ENCODE measurements around the gene HELQ. TPM values are rescaled to one million over a fixed set of nuclear protein-coding genes. Genes with fewer than 3 reads are reported as not detected.
"Not testable (repeated sequence)": the region's sequence is repeated elsewhere in the genome, so short reads cannot be mapped to it uniquely, and the experiment has no call there.

Gene HELQ
- polyA plus RNA-seq, 4 donors = 15.2 to 20.9 (median 17.5) TPM

DNA sequence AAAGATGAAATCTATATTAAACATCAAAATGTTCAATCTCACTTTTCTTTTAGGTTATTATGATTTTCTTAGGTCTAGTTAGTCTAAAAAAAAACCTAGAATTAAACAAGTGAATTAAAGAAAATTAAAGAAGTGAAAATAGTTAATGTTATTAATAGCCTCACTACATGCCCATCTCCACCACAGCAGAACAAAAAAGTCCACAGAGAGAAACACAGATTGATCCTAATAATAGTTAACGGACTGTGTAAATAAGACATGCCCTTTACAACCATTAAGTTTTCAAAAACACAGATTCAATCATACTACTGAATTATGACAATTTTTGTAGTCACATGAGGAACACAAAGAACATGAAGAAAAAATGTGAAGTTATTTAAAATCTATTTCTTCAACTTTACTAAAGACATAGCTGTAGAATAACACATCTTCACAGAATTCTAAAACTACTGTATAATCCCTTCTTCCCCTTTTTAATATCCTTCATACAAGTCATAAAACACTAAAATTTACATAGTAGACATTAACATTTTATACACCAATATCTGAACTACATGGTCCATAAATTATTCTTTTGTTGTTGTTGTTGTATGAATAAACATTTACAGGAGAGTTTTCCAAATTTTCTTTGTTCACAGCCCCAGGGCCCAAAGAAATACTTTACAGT lies 15.3 kb downstream of the HELQ start:
- DNase-seq (ENCODE audit: low read depth in 4 of 4, low spot score in 3 of 4) = no peak

DNA sequence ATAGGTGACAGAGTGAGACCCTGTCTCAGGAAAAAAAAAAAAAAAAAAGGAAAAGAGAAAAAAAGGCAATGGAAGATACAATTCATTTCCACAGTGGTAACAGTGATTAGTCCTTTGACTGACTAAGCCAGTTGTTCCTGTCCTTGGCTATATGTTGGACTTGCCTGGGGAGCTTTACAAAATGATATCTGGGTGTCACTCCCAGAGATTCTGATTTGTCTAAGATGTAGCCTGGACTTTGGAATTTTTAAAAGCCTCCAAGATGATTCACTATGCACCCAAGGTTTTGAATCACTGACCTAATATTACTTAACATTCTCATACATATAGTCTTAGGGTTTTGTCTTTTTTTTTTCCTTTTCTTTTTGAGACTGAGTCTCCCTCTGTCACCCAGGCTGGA lies 16.9 kb downstream of the HELQ start:
- no peak for DNase-seq (ENCODE audit: low read depth in 4 of 4, low spot score in 3 of 4)

DNA sequence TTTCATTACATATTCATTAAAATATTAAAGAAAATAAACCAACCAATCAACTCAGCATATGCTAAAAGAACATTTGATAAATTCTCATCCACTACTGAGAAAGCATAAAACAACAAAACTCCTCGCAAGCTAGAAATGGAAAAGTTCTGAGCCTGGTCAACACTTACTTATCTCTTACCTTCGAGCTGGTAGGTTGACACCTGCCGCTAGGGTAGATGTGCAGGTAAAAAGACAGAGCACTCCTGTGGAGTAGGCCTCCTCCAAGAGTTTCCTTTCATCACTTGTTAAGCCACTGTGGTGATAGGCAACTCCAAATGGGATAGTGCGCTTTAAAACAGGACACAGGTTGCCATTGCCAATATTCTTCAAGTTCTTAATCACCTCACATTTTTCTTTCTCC lies 18.9 kb downstream of the HELQ start:
- no peak for DNase-seq (ENCODE audit: low read depth in 4 of 4, low spot score in 3 of 4)

DNA sequence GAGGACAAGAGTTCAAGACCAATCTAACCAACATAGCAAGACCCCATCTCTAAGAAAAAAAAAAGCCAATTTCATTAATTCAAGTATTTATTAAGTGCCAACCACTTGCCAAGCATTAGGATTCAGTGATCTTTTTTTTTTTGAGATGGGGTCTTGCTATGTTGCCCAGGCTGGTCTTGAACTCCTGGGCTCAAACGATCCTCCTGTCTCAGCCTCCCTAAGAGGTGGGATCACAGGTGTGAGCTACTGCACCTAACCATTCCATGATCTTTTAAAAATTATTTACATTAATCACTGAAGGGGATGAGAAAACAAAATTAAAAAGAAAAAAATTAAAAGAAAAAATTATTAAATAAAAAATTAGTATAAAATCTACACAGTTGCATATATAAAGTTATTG lies 24.4 kb downstream of the HELQ start:
- DNase-seq (ENCODE audit: low read depth in 4 of 4, low spot score in 3 of 4) = no peak

DNA sequence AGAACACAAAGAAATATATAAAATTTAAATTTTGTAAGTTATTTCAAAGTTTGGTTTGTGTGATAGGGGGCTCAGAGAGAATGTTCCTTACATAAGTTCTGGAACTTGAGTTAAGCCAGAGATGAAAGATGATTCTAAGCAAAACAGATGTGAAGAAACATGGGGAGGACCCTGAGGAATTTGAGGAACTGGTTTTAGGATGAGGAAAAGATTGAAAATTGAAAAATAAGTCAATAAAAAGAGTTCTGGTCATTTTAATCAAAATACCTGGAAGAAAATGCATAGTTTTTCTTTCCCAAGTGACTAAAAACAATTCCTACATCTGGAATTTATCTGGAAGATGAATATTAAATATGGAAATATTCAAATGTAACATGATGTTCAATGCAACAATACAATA lies 37.4 kb downstream of the HELQ start:
- no peak for DNase-seq (ENCODE audit: low read depth in 4 of 4, low spot score in 3 of 4)

DNA sequence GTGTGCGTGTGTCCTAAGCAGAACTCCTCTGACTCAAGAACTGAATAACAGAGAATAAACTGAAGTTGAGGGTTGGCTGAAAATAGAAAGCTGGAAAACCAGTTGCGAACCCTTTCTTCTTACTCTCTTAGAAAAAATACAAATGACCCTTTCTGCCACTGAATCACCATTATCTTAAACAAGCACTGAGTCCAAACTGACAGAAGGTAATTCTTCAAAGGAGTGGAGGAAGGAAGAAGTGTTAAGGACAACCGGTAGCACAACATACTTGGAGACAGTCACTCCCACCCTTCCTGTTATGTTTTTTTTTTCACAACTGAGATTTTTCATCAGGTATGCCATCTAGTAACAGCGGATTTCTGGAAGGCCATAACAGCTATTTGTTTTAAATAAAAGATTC lies 38.1 kb downstream of the HELQ start:
- DNase-seq (ENCODE audit: low read depth in 4 of 4, low spot score in 3 of 4) = no peak

DNA sequence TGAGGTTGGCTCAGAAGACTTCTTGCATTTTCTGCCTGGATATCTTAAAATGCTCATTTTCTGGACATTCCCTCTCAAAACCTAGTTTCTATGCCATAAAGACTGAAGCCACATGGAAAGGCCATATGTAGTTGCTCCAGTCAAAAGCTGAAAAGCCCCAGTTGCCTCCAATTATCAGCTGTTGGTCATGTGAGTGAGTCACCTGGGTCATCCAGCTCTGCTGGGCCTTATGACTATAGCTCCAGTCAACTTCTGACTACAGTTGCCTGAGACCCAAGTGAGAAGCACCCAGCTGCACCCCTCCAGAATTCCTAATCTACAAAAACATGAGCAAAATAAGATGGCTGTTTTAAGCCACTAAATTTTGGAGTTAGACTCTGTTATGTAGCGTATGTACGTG lies 41.9 kb downstream of the HELQ start:
- no peak for DNase-seq (ENCODE audit: low read depth in 4 of 4, low spot score in 3 of 4)

DNA sequence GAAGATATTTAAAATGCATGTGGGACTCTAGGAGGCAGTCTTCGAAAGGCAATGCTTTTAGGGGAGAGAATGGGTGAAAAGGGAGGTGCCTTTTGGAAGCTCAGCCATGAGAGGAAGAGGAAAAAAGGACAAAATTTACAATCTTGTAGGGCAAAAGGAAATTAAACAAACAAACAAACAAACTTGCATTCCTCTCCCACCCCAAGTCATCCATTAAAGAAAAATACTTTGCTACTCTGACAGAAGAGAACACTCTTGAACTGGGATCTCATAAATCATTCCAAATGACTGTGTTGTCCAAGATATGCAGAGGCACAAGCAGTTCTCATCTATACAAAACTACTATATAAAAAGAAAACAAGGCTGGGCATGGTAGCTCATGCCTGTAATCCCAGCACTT lies 46.7 kb downstream of the HELQ start:
- peak; percentile 34 to 60 (median 52) for DNase-seq (ENCODE audit: low read depth in 4 of 4, low spot score in 3 of 4)

DNA sequence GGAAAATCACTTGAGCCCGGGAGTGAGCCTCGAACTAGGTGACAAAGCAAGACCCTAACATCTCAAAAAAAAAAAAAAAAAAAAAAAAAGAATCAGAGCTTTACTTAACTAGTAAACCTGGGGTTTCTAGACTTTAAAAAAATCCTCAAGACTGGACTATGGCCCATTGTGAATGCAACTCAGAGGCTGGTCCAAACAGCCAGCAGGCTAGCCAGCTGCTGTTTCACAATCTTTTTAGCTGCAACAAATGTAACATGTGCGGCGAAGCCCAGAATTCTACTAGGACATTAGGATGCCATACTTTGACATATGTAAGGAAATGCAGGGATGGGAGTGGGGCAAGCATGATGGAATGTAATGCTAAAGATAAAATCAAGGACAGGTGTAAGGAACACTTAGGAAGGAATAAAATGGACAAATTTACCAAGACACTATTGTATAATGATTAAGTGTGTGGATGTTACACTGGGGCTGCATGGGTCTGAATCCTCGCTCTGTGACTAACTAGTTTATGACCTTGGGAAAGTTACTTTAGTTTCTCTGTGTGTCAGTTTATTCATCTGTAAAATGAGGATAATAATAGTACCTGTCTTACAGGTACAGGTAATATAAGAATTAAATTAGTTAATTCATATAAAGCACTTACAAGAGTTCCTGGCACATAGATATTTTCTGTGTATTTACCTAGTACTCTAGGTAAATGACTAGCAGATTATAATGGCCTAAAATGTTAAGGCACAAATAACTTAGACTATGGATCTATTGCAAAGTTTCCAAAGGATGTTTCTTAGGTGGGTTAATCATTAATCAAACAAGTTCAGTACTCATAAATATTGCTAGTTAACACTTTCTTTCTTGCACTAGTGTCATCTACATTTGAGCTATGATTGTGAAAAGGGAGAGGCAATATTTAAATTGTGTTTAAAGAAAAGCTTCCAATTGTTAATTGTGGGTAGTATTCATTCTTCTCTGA lies 49.5 kb downstream of the HELQ start:
- DNase-seq (ENCODE audit: low read depth in 4 of 4, low spot score in 3 of 4) = no peak

DNA sequence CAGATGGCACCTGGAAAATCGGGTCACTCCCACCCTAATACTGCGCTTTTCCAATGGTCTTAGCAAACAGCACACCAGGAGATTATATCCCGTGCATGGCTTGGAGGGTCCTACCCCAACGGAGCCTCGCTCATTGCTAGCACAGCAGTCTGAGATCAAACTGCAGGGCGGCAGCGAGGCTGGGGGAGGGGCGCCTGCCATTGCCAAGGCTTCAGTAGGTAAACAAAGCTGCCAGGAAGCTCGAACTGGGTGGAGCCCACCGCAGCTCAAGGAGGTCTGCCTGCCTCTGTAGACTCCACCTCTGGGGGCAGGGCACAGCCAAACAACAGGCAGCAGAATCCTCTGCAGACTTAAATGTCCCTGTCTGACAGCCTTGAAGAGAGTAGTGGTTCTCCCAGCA lies 57.5 kb downstream of the HELQ start:
- not testable (repeated sequence) for DNase-seq (ENCODE audit: low read depth in 4 of 4, low spot score in 3 of 4)

DNA sequence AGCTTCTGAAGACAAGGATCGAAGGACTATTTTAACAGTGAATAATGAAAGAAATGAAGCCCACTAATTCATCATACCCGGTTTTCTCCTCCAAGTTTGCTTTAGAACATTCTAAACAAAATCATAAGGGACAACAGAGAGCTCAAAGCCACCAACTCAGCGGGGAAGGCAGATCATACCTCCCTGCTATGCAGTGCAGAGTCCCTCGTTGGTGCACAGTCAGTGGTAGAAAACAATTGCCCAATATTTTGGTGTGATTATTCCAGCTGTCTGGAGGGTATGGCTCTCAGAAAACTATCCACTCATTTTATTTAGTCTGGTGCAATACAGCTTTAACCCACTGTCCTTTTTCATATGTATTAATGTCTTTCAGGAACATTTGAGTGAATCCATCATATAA lies 61.7 kb downstream of the HELQ start:
- no peak for DNase-seq (ENCODE audit: low read depth in 4 of 4, low spot score in 3 of 4)

DNA sequence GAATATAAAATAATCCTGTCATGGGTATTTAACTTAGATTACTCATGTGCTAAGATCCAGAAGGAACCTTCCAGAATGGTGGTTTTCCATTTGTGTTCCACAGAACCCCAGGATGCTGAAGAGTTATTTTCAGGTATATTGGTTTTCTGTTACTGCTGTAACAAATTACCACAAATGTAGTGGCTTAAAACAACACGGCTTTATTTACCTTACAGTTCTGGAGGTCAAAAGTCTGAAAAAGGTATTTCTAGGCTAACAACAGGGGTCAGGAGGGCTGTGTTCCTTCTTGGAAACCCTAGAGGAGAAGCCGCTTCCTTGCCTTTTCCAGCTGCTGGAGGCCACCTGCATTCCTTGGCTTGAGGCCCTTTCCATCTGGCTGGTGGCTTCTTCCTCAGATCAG lies 63.1 kb downstream of the HELQ start:
- DNase-seq (ENCODE audit: low read depth in 4 of 4, low spot score in 3 of 4) = no peak

DNA sequence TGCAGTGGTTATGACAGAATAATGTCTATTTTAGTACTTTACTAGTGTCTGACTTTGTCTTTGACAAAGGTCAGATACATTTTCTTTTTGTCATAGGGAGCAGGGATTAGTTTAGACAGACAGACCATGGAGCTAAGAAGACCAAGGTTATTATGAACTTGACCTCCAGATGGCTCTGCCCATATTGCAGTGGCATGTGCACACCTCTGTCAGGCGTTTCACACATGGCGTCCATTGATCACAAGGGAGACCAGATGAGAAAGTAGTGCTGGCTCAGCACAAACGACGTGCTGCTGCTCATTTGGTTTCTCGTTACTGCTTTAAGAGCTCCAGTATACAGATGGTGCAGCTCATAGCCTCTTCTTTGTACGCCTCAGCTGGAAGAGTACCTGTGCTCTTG lies 64.7 kb downstream of the HELQ start:
- DNase-seq (ENCODE audit: low read depth in 4 of 4, low spot score in 3 of 4) = no peak

DNA sequence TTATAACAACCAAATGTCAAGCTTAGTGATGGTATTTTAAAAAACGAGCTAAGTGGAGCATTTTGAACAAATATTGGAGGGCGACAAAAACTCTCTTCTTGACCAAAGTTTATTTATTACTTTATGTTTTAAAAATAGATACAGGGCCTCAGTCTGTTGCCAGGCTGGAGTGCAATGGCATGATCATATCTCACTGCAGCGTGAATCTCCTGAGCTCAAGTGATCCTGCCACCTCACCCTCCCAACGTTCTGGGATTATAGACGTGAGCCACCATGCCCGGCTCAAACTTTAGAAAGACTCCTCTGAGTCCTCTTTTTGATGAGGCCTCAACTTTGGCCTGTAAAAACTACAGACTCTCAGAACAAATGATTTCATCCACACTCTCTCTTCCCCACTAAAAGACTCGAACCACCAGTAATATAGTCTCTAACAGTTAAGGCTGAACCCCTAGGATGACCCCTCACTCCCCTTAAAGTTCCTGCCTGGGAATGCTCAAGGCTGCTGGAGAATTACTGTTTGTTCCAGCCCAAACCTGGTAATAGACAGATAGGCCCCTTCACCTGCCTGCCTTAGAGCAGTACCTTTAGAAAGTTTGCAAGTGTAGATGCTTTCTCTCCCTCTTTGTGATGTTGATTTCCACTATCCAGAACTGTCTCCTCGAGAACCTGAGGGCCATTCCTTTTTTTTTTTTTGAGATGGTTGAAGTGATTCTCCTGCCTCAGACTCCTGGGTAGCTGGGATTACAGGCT lies 65.7 kb downstream of the HELQ start:
- DNase-seq (ENCODE audit: low read depth in 4 of 4, low spot score in 3 of 4) = no peak

DNA sequence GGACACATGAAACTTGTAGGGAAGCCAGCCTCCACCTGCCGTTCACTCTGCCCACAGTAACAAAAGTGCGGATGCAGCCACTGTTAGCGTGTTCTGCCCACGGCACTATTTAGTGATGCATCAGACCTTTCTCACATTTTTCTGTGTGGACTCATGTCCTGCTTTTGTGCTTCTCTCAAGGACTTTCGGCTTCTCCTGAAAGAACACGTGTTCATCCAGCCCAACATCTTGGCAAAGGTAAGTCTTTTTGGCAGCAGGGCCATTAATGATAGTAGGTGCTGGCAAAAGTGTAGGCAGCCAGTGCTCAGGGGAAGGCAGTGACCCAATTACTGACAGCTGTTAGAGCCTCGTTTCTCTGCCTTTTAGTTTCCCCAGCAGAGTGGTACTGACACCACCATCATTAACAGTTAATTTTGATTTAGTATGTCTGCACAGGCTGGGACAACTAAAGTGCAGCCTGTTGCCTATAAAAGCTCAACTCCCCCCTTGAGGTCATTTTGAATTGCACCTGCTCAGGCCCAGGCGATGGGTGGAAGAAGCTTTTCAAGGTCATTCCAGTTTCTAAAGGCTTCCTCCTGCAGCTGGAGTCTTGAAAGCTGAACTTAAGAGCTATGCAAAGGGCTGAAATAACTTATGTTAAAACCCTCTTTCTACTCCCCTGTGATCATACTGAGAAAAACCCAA lies 66.4 kb downstream of the HELQ start:
- no peak for DNase-seq (ENCODE audit: low read depth in 4 of 4, low spot score in 3 of 4)

DNA sequence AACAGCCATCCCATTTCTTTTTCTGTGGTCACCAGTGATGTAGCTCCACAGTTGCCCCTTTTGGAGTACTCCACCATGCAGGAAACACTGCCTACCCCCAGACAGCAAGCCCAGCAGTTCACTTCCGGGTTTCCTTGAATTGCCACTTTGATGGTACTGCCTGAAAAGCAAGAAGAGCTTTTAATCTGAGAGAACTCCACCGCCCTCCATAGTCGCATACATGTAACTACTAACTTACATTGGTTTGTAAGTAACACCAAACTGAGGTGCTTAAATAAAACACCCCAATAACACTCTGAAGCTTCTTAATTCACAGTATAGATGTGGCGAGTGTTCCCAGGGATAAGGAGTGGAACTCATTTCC lies 67.3 kb downstream of the HELQ start:
- no peak for DNase-seq (ENCODE audit: low read depth in 4 of 4, low spot score in 3 of 4)

DNA sequence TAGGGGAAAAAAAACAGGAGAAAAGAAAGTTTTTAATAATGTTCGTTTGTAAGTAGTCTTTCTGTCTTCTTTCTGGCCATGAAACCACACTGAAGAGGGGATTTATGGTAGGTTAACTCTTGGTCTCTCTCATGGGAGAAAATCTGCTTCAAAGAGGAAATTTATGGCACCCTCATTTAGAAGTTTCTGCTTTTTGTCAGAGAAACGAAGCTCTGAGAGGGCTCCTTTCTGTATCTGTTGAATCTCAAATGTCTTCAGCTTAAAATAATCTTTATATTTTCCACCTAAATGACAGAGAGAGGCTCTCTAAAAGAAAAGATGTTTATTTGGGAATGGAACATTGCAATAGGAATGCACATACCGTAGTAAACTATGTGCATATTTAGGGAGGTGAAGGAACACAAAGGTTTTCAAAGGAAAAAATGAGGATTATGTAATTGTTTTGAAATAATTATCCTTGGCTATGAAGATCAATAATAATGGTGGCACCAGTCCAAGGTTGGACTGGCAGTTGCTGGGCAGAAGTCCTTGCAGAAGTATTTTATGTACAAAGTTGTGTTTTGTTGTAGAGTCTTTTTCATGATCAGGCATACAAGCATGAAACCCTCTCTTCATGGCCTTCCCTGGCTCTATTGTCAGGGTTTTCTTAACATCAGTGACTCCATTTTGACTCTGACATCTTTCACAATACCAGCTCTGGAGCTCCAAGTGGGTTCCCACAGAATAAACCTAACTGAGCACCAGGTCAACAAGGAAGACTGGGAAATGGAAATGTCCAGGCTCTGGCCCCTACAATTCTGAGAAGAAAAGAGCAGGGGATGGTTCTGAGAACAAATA lies 67.9 kb downstream of the HELQ start:
- DNase-seq (ENCODE audit: low read depth in 4 of 4, low spot score in 3 of 4) = no peak

DNA sequence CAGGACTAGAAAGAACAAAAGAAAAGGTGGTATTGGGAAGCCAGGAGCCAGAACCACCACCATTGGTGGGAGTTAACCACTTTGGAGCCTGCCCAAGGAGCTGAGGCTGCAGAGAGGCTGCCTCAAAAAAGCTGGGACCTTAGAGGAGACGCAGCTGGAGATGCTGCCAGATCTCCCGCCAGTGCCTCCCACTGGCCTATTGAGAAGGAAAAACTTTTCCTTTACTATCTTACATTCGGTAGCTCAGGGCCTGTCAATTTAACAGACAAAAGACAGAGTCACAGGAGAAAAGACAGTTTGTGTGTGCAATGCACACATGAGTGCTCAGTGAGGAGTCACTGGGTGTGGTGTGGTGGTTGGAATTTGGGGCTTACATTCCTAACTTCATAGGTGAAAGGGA lies 68.6 kb downstream of the HELQ start:
- no peak for DNase-seq (ENCODE audit: low read depth in 4 of 4, low spot score in 3 of 4)

DNA sequence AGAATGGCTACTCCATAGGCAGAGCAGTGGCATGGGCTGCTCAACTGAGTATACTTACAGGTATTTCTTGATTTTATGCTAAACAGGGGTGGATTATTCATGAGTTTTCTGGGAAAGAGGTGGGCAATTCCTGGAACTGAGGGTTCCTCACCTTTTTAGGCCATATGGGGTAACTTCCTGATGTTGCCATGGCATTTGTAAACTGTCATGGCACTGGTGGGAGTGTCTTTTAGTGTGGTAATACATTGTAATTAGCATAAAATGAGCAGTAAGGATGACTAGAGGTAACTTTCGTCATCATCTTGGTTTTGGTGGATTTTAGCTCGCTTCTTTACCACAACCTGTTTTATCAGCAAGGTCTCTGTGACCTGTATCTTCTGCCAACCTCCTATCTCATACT lies 72.8 kb downstream of the HELQ start:
- DNase-seq (ENCODE audit: low read depth in 4 of 4, low spot score in 3 of 4) = no peak

DNA sequence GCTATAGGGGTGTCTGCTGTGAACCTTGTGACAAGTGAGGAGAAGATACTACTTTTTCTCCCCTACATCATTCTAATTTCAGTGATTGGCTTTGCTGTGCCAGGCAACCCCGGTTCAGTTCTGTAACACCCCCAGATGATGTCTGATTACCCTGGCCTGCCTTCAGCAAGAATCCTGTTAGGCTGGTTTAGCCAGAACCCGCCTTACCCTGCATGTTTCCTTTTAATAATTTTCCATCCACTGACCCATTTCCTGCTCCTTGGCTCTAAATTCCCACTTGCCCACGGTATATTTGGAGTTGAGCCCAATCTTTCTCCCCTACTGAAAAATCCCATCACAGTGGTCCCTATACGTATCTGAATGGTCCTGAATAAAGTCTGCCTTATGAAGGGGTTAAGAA lies 74.5 kb downstream of the HELQ start:
- no peak for DNase-seq (ENCODE audit: low read depth in 4 of 4, low spot score in 3 of 4)

All from left renal pelvis (tissue), 4 donors.